Measurements from ENCODE around the gene MEF2D.

MEF2D gene

GRCh38 chr1:156499842-156500542 is 583 bp downstream of the MEF2D start:
- Histone ChIP-seq H2AFZ (ENCODE audit: low read depth, low read length) (no peak overlapping the region), H3K9ac (ENCODE audit: low read length) (peak overlapping the region; percentile 97), H3K79me2 (ENCODE audit: low read length) (peaks cover 56% of the 10 kb centered on the region)

GRCh38 chr1:156499194-156499841 is 1.3 kb downstream of the MEF2D start:
- H3K27ac ChIP-seq (ENCODE audit: low read length): no peak overlapping the region; the same call in 1 of the 2 replicates
- peaks cover 53% of the 10 kb centered on the region for H4K20me1 ChIP-seq (ENCODE audit: insufficient read depth, low read length)
- no peak overlapping the region for H2AFZ ChIP-seq (ENCODE audit: low read depth, low read length)
- peaks cover 74% of the 10 kb centered on the region for H3K4me1 ChIP-seq (ENCODE audit: low read length)
- H3K4me2 ChIP-seq (ENCODE audit: low read length): peak overlapping the region; percentile 89
- H3K9ac ChIP-seq (ENCODE audit: low read length): peak overlapping the region; percentile 97
- peaks cover 62% of the 10 kb centered on the region for H3K79me2 ChIP-seq (ENCODE audit: low read length)
- TF ChIP-seq EZH2phosphoT487 (IDR thresholded peaks at IDR 0.05; ENCODE audit: low read depth): no peak
- TF ChIP-seq CTCF (IDR thresholded peaks at IDR 0.05; ENCODE audit: low read depth, low read length): no peak
- no peaks in the 10 kb centered on the region for H3K9me3 ChIP-seq (ENCODE audit: insufficient read depth, low read length)
- H3K4me3 ChIP-seq (ENCODE audit: low read length): peak overlapping the region; percentile 98
- H3K36me3 ChIP-seq (replicated peaks; ENCODE audit: low read depth, low read length): peaks cover 11% of the 10 kb centered on the region
- no peaks in the 10 kb centered on the region for H3K27me3 ChIP-seq (ENCODE audit: low read depth, low read length)

More at GRCh38 chr1:156499842-156500542, 583 bp downstream of the MEF2D start:
- Histone ChIP-seq H3K4me3 (ENCODE audit: low read length) (peak overlapping the region; percentile 98), H3K9me3 (ENCODE audit: insufficient read depth, low read length) (no peaks in the 10 kb centered on the region), H3K27me3 (ENCODE audit: low read depth, low read length) (no peaks in the 10 kb centered on the region), H3K36me3 (replicated peaks; ENCODE audit: low read depth, low read length) (peaks cover 11% of the 10 kb centered on the region), H4K20me1 (ENCODE audit: insufficient read depth, low read length) (peaks cover 46% of the 10 kb centered on the region), H3K4me1 (ENCODE audit: low read length) (peaks cover 73% of the 10 kb centered on the region), H3K27ac (ENCODE audit: low read length) (peak overlapping the region; percentile 91), H3K4me2 (ENCODE audit: low read length) (peak overlapping the region; percentile 89)
- TF ChIP-seq EZH2phosphoT487 (IDR thresholded peaks at IDR 0.05; ENCODE audit: low read depth) (no peak), CTCF (IDR thresholded peaks at IDR 0.05; ENCODE audit: low read depth, low read length) (no peak)

GRCh38 chr1:156498432-156499193 is 2.0 kb downstream of the MEF2D start:
- Histone ChIP-seq H3K4me3 (ENCODE audit: low read length) (peak overlapping the region; percentile 98), H2AFZ (ENCODE audit: low read depth, low read length) (no peak overlapping the region), H3K36me3 (replicated peaks; ENCODE audit: low read depth, low read length) (peaks cover 11% of the 10 kb centered on the region), H3K4me2 (ENCODE audit: low read length) (peak overlapping the region; percentile 89), H3K79me2 (ENCODE audit: low read length) (peaks cover 69% of the 10 kb centered on the region), H3K9me3 (ENCODE audit: insufficient read depth, low read length) (no peaks in the 10 kb centered on the region), H3K9ac (ENCODE audit: low read length) (peak overlapping the region; percentile 97), H3K4me1 (ENCODE audit: low read length) (peaks cover 74% of the 10 kb centered on the region), H3K27me3 (ENCODE audit: low read depth, low read length) (no peaks in the 10 kb centered on the region), H3K27ac (ENCODE audit: low read length) (no peak overlapping the region), H4K20me1 (ENCODE audit: insufficient read depth, low read length) (peaks cover 60% of the 10 kb centered on the region)
- TF ChIP-seq EZH2phosphoT487 (IDR thresholded peaks at IDR 0.05; ENCODE audit: low read depth): no peak
- TF ChIP-seq CTCF (IDR thresholded peaks at IDR 0.05; ENCODE audit: low read depth, low read length): no peak

All from OCI-LY3 (cell line).